Measurements from ENCODE around the gene CAAP1. TPM values are rescaled to one million over a fixed set of nuclear protein-coding genes. Genes with fewer than 3 reads are reported as not detected.

The CAAP1 gene
- total and polyA plus RNA-seq, 3 experiments from 2014 or later = 19.4 to 21.0 (median 20.8) TPM

DNA sequence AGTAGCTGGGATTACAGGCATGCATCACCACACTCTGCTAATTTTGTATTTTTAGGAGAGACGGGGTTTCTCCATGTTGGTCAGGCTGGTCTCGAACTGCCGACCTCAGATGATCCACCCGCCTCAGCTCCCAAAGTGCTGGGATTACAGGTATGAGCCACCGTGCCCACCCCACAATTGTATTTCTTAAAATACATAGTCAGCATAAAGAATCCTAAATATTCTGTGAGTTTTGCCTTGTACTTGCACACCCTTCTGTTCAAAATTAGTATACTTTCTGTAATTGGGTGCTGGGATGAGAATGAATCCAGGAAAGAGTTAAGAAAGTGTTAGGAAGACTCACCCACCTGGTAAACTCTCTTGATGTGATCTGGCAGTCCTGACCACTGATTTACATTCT lies 101.3 kb downstream of the CAAP1 start:
- no peaks in the 10 kb centered on the region for H3K36me3 ChIP-seq (ENCODE audit: insufficient read depth, low read length)
- peaks cover 0 to 5% (median 0%) of the 10 kb centered on the region in 5 donors for H3K9me3 Mint-ChIP-seq
- no peaks in the 10 kb centered on the region for H3K4me1 ChIP-seq (ENCODE audit: insufficient read depth, low read length)
- H3K27me3 Mint-ChIP-seq = peaks cover 2 to 3% of the 10 kb centered on the region in 2 donors
- no peak overlapping the region for H3K4me3 ChIP-seq (ENCODE audit: low read length)
- no peak overlapping the region for H3K27ac Mint-ChIP-seq
- H3K4me3 Mint-ChIP-seq = no peak overlapping the region
- DNase-seq = no peak
- H3K4me1 Mint-ChIP-seq = no peaks in the 10 kb centered on the region
- POLR2A ChIA-PET = no interaction called here
- no peaks in the 10 kb centered on the region for H3K36me3 Mint-ChIP-seq
- CTCF ChIA-PET = no interaction called here
- H3K27ac ChIP-seq (ENCODE audit: low read depth, low read length) = no peak overlapping the region
- H3K27me3 ChIP-seq (ENCODE audit: insufficient read depth, low read length, poor library complexity, severe bottlenecking) = no peaks in the 10 kb centered on the region
- H3K9me3 ChIP-seq (ENCODE audit: low read length) = no peaks in the 10 kb centered on the region

Other genes starting within 250 kb of the CAAP1 start
- 10 to 100 TPM; 39.2 to 41.8 TPM for gene PLAA, start 54.4 kb upstream of the CAAP1 start, total RNA-seq
- 18.7 TPM for gene PLAA, start 54.4 kb upstream of the CAAP1 start, polyA plus RNA-seq
- 10 to 100 TPM; 10.4 TPM for gene IFT74, start 63.6 kb upstream of the CAAP1 start, total RNA-seq
- 7.5 TPM for gene IFT74, start 63.6 kb upstream of the CAAP1 start, polyA plus RNA-seq
- gene LRRC19, start 112.9 kb upstream of the CAAP1 start, total RNA-seq = not detected
- gene LRRC19, start 112.9 kb upstream of the CAAP1 start, polyA plus RNA-seq = 0.10 TPM
- not detected for gene TEK, start 216.4 kb upstream of the CAAP1 start, total RNA-seq
- gene TEK, start 216.4 kb upstream of the CAAP1 start, polyA plus RNA-seq = not detected

All from CD8-positive, alpha-beta memory T cell (primary cell).